D721Med (cell line): Measurements from ENCODE around the gene ANKRD39.

Source experiments
- DNase-seq: peaks from one replicate; pipeline ENCODE4 v3.0.0; 2011; ENCODE audit warnings: low spot score; ENCODE audit not compliant: insufficient read length
- FAIRE-seq: peaks from 2 replicates; lab custom pipeline; 2011; peaks lifted over from hg19 to GRCh38; lab: Jason Lieb, UNC
- TF ChIP-seq, protein P1 (sequence below): IDR thresholded peaks from 2 replicates; pipeline ENCODE4 v1.5.1; 2012; ENCODE audit warnings: mild to moderate bottlenecking, control low read depth; ENCODE audit not compliant: insufficient read depth; ENCODE audit errors: missing control alignments

Gene ANKRD39

DNA sequence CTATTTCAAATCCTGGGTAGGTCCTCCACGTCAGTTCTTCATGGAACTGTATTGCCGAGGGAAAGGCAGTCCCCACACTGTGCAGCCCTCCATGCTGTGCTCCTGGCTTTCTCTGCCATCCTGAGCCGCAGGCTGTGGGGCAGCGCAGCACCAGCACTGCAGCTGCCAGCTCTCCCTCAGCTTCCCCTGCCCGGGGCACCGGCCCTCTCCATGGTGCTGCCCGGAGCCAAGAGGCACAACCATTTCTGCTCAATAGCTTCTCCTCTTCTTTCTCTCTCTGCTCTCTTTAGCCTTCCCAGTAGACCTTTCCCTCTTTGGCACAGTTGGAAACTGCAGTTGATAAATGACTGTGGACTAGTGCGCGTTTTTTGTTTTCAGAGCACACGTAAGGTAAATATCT, 26.1 kb downstream of the ANKRD39 start:
- FAIRE-seq (no peak), DNase-seq (no peak)
- TF ChIP-seq, protein P1, sequence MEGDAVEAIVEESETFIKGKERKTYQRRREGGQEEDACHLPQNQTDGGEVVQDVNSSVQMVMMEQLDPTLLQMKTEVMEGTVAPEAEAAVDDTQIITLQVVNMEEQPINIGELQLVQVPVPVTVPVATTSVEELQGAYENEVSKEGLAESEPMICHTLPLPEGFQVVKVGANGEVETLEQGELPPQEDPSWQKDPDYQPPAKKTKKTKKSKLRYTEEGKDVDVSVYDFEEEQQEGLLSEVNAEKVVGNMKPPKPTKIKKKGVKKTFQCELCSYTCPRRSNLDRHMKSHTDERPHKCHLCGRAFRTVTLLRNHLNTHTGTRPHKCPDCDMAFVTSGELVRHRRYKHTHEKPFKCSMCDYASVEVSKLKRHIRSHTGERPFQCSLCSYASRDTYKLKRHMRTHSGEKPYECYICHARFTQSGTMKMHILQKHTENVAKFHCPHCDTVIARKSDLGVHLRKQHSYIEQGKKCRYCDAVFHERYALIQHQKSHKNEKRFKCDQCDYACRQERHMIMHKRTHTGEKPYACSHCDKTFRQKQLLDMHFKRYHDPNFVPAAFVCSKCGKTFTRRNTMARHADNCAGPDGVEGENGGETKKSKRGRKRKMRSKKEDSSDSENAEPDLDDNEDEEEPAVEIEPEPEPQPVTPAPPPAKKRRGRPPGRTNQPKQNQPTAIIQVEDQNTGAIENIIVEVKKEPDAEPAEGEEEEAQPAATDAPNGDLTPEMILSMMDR = no peak

DNA sequence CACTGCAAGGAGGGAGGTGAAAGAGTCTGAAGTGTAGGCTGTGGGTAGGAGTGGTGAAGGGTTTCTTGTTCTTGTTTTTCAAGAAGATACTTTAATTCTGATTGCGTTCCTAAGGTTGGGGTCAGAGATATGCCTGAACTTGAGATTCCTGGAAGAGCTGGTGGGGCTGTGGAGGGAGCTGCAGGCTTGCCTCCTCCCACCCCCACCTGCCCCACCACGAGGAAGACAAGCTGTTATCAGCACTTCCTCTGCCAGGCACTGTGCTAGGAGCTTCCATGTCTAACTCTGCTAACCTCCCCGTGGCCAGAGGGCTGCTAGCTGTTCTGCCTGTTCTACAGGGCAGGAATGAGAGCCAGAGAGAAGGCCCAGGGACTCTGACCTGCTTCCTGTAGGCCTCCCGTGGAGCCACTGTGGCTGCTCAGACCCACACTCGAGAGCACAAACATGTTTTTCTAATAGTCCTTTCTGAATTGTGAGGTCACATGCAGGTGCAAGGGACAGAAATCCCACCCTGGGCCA, 27.7 kb downstream of the ANKRD39 start:
- DNase-seq = no peak
- TF ChIP-seq, protein P1 = no peak
- no peak for FAIRE-seq

DNA sequence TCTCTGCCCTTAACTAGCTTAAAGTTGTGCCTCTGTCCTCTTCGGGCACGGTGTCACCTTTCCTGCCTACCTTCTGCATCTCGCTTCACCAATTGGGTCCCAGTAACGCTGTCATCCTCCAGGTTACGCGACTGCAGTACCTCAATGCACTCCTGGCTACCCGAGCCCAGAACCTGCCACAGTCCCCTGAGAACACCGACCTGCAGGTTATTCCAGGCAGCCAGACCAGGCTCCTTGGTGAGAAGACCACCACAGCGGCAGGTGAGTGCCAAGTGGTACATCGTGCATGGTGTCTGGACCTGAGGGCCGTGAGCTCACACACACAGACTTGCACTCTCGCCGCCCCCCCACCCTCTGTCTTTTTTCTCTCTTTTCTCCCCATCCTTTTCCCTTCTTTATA, 28.9 kb downstream of the ANKRD39 start:
- TF ChIP-seq, protein P1 = no peak
- FAIRE-seq (no peak), DNase-seq (no peak)

DNA sequence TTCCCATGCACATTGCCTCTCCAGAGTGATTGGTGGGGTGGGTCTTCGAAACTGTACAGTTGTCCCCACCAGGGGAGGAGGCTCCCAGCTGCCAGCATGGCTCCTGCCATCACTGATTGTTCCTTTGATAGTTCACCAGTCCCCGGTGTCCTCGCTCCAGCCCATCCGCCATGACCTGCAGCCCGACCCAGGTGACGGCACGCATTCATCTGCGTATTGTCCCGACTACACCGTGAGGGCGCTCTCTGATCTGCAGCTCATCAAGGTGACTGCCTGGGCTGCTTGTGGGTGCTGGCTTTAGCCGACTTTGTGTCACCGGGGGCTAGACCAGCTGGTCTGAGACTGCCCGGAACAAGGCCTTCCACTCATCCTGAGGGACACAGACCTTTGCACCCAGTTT, 29.4 kb downstream of the ANKRD39 start:
- DNase-seq (no peak), FAIRE-seq (no peak)
- TF ChIP-seq, protein P1 = no peak

DNA sequence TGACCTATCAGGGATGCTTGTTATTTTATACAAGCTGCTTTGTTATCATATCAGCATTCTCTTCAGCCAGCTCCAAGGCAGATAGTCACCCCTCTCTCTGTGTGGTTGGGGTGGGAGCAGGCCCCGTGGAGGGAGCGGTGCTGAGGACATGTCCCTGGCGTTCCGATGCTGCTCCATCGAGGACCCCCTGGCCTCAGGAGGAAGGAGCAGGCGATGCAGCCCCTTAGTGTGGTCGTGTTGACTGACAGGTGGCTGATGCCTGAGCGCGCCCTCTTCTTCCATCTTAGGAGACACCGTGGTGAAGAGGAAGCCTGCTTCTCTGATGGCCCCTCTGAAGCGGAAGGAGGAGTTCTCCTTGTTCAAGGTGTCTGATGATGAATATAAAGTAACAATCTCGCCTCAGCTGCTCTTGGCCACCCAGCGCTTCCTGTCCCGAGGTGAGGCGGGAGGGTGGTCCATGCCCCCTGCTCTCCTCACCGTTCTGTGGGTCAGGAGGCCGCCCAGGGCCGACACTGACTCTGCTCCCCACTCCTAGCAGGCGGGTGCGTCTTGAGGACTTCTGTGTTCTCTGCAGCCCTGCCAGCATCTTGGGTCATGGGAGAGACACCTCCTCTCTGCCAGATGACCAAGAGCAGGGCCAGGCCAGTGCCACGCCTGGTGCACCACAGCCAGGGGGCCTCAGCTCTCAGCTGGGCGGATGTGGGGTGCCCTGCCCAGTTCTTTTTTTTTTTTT, 31.1 kb downstream of the ANKRD39 start:
- TF ChIP-seq, protein P1 = no peak
- FAIRE-seq (no peak), DNase-seq (no peak)

DNA sequence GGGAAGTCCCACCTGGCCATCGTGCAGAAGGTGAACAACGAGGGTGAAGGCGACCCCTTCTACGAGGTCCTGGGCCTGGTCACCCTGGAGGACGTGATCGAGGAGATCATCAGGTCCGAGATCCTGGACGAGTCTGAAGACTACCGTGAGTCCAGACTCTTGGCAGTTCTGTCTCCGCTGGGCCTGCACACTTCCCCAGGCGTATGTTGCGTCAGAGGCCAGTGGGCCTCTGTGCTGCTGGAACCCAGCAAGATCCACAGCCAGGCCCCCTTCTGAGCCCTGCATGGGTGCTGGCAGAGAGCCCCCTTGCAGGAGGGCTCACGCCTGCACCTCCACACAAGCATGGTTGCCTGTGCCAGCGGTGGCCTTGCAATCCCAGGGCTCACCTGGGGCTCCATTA, 32.8 kb downstream of the ANKRD39 start:
- TF ChIP-seq, protein P1 = no peak
- FAIRE-seq (no peak), DNase-seq (no peak)

DNA sequence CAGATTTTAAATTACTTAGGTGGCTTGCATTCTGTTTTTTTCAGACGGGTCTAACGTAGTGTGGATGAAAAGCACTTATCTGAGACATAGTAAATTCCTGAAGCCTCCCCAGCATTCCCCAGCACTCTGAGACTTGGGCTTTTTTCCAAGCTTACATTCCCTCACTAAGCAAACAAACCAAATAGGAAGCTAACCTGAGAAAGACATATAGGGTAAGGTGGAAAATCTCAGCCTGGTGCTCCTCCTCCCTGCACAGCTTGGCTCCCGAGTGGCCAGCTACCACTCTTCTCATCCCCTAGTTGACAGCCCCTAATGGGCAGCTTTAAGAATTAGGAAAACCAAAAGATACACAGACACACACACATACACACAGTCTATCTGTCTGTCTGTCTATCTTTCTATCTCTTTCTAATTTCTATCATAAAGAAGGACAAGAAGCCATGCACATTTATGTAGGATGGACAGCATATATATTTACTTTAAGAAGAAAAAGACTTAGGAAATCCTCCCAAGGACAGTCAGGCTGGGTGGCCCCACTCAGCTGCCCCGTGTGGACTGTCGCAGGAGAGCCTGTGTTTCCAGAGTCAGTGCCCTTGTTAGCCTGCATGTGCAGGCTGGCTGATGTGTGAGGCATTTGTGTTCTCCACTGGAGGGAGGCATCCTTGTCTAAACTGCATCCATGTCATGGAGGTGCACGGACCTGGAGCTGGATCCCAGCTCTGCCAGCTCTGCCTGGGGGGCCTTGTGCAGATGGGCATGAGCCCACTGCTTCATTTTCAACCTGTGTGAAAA, 33.5 kb downstream of the ANKRD39 start:
- TF ChIP-seq, protein P1 = no peak
- DNase-seq (no peak), FAIRE-seq (no peak)
